ENCODE data around the gene PHRF1. TPM values are rescaled to one million over a fixed set of nuclear protein-coding genes. Genes with fewer than 3 reads are reported as not detected.

The PHRF1 gene
- total RNA-seq, 1 donor from 2014 or later = 21.1 TPM

DNA sequence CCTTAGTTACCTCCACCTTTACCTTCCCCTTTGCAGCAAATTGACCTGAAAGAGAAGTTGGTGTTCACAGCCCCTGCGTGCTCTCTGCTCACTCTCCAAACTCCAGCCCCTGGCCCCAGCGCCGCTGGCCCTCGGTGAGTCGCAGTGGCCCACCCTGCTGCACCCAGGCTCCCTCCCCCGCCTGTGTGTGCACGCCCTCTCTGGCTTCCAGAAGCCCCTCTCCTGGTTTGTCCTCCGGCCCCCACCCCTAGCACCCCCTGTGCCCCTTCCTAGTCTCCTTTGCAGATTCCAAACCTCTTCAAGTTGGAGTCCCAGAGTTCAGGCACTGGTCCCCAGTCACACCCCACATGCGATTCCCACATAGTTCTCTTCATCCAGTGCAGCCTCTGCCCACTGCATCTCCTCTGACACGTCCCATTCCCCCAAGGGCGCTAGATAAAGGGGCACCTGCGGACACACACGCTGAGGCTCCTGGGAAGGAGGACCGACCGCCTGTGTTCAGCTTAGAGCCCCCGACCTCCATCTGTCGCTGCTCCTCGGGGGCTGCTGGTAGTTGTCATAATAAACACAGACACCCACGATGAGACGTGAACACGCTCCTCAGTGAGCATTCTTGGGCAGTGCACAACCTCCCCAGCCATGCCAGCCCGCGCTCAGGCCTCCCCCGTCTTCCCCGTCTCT lies 1.5 kb upstream of the PHRF1 start:
- H3K27me3 ChIP-seq (ENCODE audit: control insufficient read depth, insufficient read depth, low read length) = no peaks in the 10 kb centered on the region
- peaks cover 3% of the 10 kb centered on the region for H3K36me3 ChIP-seq (ENCODE audit: control insufficient read depth, insufficient read depth, low read length)
- DNase-seq (ENCODE audit: low read depth) = no peak
- no peak for FAIRE-seq
- no peak for TF ChIP-seq CTCF (IDR thresholded peaks at IDR 0.05; ENCODE audit: insufficient read depth, low read length, severe bottlenecking)
- H3K4me3 ChIP-seq (ENCODE audit: low read depth, low read length) = peak overlapping the region; percentile 82

- TF ChIP-seq CTCF (IDR thresholded peaks at IDR 0.05; ENCODE audit: insufficient read depth, low read length, severe bottlenecking) = no peak
- DNase-seq (ENCODE audit: low read depth) (no peak), FAIRE-seq (no peak)
- Histone ChIP-seq H3K4me3 (ENCODE audit: low read depth, low read length) (peak overlapping the region; percentile 82), H3K27me3 (ENCODE audit: control insufficient read depth, insufficient read depth, low read length) (no peaks in the 10 kb centered on the region), H3K36me3 (ENCODE audit: control insufficient read depth, insufficient read depth, low read length) (peaks cover 3% of the 10 kb centered on the region)
Observed at GRCh38 chr11:575313-575995, 816 bp upstream of the PHRF1 start.

- no peak for FAIRE-seq
- no peaks in the 10 kb centered on the region for H3K27me3 ChIP-seq (ENCODE audit: control insufficient read depth, insufficient read depth, low read length)
- H3K4me3 ChIP-seq (ENCODE audit: low read depth, low read length) = peak overlapping the region; percentile 97
- no peak for DNase-seq (ENCODE audit: low read depth)
- peaks cover 7% of the 10 kb centered on the region for H3K36me3 ChIP-seq (ENCODE audit: control insufficient read depth, insufficient read depth, low read length)
- TF ChIP-seq CTCF (IDR thresholded peaks at IDR 0.05; ENCODE audit: insufficient read depth, low read length, severe bottlenecking) = no peak
Observed at GRCh38 chr11:576811-577610, 741 bp downstream of the PHRF1 start.

- DNase-seq (ENCODE audit: low read depth) = no peak
- Histone ChIP-seq H3K4me3 (ENCODE audit: low read depth, low read length) (peak overlapping the region; percentile 97), H3K36me3 (ENCODE audit: control insufficient read depth, insufficient read depth, low read length) (peaks cover 7% of the 10 kb centered on the region), H3K27me3 (ENCODE audit: control insufficient read depth, insufficient read depth, low read length) (no peaks in the 10 kb centered on the region)
- peak; percentile 86 for FAIRE-seq
- no peak for TF ChIP-seq CTCF (IDR thresholded peaks at IDR 0.05; ENCODE audit: insufficient read depth, low read length, severe bottlenecking)
Observed at GRCh38 chr11:577611-577894, 1.3 kb downstream of the PHRF1 start.

DNA sequence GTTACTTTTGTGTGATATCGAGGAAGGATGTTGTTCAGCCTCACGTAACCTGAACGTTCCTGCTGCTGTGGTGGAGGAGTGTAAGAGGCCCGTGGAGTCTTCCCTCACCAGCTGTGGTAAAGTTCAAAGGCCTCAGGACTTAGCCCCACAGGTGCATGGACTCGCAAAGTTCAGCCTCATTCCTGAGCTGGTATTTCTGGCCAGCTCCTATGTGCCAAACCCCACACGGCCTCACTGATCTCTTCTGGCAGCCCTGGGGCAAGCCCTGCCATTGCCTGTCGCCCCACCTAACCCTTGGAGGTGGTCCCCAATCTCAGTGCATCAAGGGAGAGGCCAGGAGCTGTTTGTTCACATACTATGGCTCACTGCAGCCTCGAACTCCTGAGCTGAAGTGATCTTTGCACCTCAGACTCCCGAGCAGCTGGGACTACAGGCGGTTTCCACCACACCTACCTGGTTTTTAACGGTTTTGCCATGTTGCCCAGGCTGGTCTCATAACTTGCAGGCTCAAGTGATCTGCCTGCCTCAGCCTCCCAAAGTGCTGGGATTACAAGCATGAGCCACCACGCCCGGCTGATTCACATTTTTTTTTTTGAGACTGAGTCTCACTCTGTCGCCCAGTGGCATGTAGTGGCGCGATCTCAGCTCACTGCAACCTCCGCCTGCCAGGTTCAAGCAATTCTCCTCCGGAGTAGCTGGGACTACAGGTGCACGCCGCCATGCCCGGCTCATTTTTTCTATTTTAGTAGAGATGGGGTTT lies 2.2 kb downstream of the PHRF1 start:
- TF ChIP-seq CTCF (IDR thresholded peaks at IDR 0.05; ENCODE audit: insufficient read depth, low read length, severe bottlenecking) = no peak
- Histone ChIP-seq H3K27me3 (ENCODE audit: control insufficient read depth, insufficient read depth, low read length) (no peaks in the 10 kb centered on the region), H3K4me3 (ENCODE audit: low read depth, low read length) (no peak overlapping the region), H3K36me3 (ENCODE audit: control insufficient read depth, insufficient read depth, low read length) (peaks cover 7% of the 10 kb centered on the region)
- DNase-seq (ENCODE audit: low read depth) (peak; percentile 65), FAIRE-seq (no peak)
